ENCODE measurements around the gene KDM4D.

The KDM4D gene

DNA sequence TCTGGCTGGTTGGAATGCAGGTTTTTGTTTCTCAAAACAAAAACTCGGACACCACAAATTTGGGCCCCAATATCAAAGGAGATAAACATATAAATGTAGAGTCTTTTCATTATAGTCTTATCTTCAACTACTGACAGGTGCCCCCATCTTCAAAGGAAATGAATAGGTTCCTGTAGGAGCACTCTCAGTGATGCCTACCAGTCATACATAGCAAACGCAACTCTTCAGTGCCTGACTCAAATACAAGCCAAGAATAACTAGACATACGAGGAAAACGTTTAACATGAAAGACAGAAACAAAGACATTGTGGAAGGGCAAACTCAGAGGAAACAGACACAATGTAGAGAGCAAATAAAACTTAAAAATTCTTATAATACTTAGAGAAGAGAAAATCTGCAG is 13.9 kb downstream of the KDM4D start:
- Histone ChIP-seq H3K36me3 (ENCODE audit: control insufficient read depth, insufficient read depth, low read length) (no peaks in the 10 kb centered on the region), H3K4me3 (ENCODE audit: insufficient read depth, low read depth, low read length, poor library complexity, severe bottlenecking) (no peak overlapping the region), H3K27me3 (replicated peaks; ENCODE audit: control insufficient read depth, insufficient read depth, low read length, poor library complexity, severe bottlenecking) (no peaks in the 10 kb centered on the region), H3K27ac (ENCODE audit: insufficient read depth, low read length, poor library complexity, severe bottlenecking) (no peak overlapping the region), H3K9me3 (ENCODE audit: control insufficient read depth, low read length) (no peaks in the 10 kb centered on the region), H3K4me1 (ENCODE audit: control insufficient read depth, insufficient read depth, low read length, poor library complexity, severe bottlenecking) (no peaks in the 10 kb centered on the region)
- DNase-seq, result no peak

DNA sequence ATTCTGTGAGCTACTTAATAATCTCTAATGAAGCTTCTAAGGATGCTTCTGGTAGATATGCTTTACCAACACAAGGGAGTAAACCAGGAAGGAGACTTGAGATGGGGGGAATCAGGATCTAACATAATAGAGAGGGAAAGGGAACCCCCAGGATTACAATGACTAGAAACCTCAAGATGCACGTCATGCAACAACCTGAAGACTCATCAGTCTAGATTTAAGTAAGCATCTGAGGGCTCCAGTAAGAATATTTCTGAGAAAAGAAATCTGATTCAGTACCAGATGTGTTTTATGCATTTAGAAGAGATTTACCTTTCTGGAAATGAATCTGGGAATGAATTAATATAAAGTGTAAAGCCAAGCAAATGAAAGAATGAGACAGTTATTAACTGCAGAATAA is 15.2 kb downstream of the KDM4D start:
- DNase-seq, result no peak
- H3K9me3 ChIP-seq (ENCODE audit: control insufficient read depth, low read length), result no peaks in the 10 kb centered on the region
- no peaks in the 10 kb centered on the region for H3K27me3 ChIP-seq (replicated peaks; ENCODE audit: control insufficient read depth, insufficient read depth, low read length, poor library complexity, severe bottlenecking)
- no peak overlapping the region for H3K4me3 ChIP-seq (ENCODE audit: insufficient read depth, low read depth, low read length, poor library complexity, severe bottlenecking)
- no peaks in the 10 kb centered on the region for H3K4me1 ChIP-seq (ENCODE audit: control insufficient read depth, insufficient read depth, low read length, poor library complexity, severe bottlenecking)
- H3K36me3 ChIP-seq (ENCODE audit: control insufficient read depth, insufficient read depth, low read length), result no peaks in the 10 kb centered on the region
- no peak overlapping the region for H3K27ac ChIP-seq (ENCODE audit: insufficient read depth, low read length, poor library complexity, severe bottlenecking)

- no peaks in the 10 kb centered on the region for H3K9me3 ChIP-seq (ENCODE audit: control insufficient read depth, low read length)
- no peak for DNase-seq
- no peaks in the 10 kb centered on the region for H3K4me1 ChIP-seq (ENCODE audit: control insufficient read depth, insufficient read depth, low read length, poor library complexity, severe bottlenecking)
- no peaks in the 10 kb centered on the region for H3K36me3 ChIP-seq (ENCODE audit: control insufficient read depth, insufficient read depth, low read length)
- no peaks in the 10 kb centered on the region for H3K27me3 ChIP-seq (replicated peaks; ENCODE audit: control insufficient read depth, insufficient read depth, low read length, poor library complexity, severe bottlenecking)
- no peak overlapping the region for H3K4me3 ChIP-seq (ENCODE audit: insufficient read depth, low read depth, low read length, poor library complexity, severe bottlenecking)
- H3K27ac ChIP-seq (ENCODE audit: insufficient read depth, low read length, poor library complexity, severe bottlenecking), result no peak overlapping the region
These were observed 20.0 kb downstream of the KDM4D start for GRCh38 chr11:94993400-94993943.

- DNase-seq, result no peak
- no peaks in the 10 kb centered on the region for H3K9me3 ChIP-seq (ENCODE audit: control insufficient read depth, low read length)
- no peak overlapping the region for H3K27ac ChIP-seq (ENCODE audit: insufficient read depth, low read length, poor library complexity, severe bottlenecking)
- H3K36me3 ChIP-seq (ENCODE audit: control insufficient read depth, insufficient read depth, low read length), result no peaks in the 10 kb centered on the region
- H3K4me3 ChIP-seq (ENCODE audit: insufficient read depth, low read depth, low read length, poor library complexity, severe bottlenecking), result no peak overlapping the region
- H3K27me3 ChIP-seq (replicated peaks; ENCODE audit: control insufficient read depth, insufficient read depth, low read length, poor library complexity, severe bottlenecking), result no peaks in the 10 kb centered on the region
- no peaks in the 10 kb centered on the region for H3K4me1 ChIP-seq (ENCODE audit: control insufficient read depth, insufficient read depth, low read length, poor library complexity, severe bottlenecking)
These were observed 23.9 kb downstream of the KDM4D start for GRCh38 chr11:94997437-94997836.

DNA sequence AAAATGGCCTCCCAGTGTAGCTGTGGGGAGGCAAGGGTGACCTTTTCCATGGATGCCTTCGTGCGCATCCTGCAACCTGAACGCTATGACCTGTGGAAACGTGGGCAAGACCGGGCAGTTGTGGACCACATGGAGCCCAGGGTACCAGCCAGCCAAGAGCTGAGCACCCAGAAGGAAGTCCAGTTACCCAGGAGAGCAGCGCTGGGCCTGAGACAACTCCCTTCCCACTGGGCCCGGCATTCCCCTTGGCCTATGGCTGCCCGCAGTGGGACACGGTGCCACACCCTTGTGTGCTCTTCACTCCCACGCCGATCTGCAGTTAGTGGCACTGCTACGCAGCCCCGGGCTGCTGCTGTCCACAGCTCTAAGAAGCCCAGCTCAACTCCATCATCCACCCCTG is 24.8 kb downstream of the KDM4D start:
- Histone ChIP-seq H3K27me3 (replicated peaks; ENCODE audit: control insufficient read depth, insufficient read depth, low read length, poor library complexity, severe bottlenecking) (no peaks in the 10 kb centered on the region), H3K9me3 (ENCODE audit: control insufficient read depth, low read length) (no peaks in the 10 kb centered on the region), H3K27ac (ENCODE audit: insufficient read depth, low read length, poor library complexity, severe bottlenecking) (no peak overlapping the region), H3K4me3 (ENCODE audit: insufficient read depth, low read depth, low read length, poor library complexity, severe bottlenecking) (no peak overlapping the region), H3K4me1 (ENCODE audit: control insufficient read depth, insufficient read depth, low read length, poor library complexity, severe bottlenecking) (no peaks in the 10 kb centered on the region), H3K36me3 (ENCODE audit: control insufficient read depth, insufficient read depth, low read length) (no peaks in the 10 kb centered on the region)
- no peak for DNase-seq

DNA sequence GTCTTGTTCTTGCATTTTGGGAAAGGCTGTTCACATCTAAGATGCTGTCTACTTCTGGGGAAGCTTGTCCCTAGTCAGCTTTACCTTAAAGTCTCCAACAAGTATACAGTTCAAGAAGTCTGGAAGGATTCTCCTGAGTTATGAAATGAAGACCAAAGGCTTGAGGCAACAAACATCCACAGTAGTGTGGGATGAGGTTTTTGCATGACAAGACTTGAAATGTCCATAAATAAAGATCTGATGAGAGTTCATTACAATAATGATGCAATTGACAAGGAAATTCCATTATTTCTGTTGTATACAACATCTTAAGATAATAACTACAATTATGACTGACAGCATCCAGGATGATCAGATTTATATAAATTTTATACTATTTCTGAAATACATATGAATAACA is 30.2 kb downstream of the KDM4D start:
- Histone ChIP-seq H3K9me3 (ENCODE audit: control insufficient read depth, low read length) (no peaks in the 10 kb centered on the region), H3K4me3 (ENCODE audit: insufficient read depth, low read depth, low read length, poor library complexity, severe bottlenecking) (no peak overlapping the region), H3K27ac (ENCODE audit: insufficient read depth, low read length, poor library complexity, severe bottlenecking) (no peak overlapping the region), H3K27me3 (replicated peaks; ENCODE audit: control insufficient read depth, insufficient read depth, low read length, poor library complexity, severe bottlenecking) (no peaks in the 10 kb centered on the region), H3K4me1 (ENCODE audit: control insufficient read depth, insufficient read depth, low read length, poor library complexity, severe bottlenecking) (no peaks in the 10 kb centered on the region), H3K36me3 (ENCODE audit: control insufficient read depth, insufficient read depth, low read length) (no peaks in the 10 kb centered on the region)
- no peak for DNase-seq

- no peaks in the 10 kb centered on the region for H3K27me3 ChIP-seq (replicated peaks; ENCODE audit: control insufficient read depth, insufficient read depth, low read length, poor library complexity, severe bottlenecking)
- no peak for DNase-seq
- no peaks in the 10 kb centered on the region for H3K36me3 ChIP-seq (ENCODE audit: control insufficient read depth, insufficient read depth, low read length)
- no peak overlapping the region for H3K4me3 ChIP-seq (ENCODE audit: insufficient read depth, low read depth, low read length, poor library complexity, severe bottlenecking)
- H3K9me3 ChIP-seq (ENCODE audit: control insufficient read depth, low read length), result no peaks in the 10 kb centered on the region
- no peaks in the 10 kb centered on the region for H3K4me1 ChIP-seq (ENCODE audit: control insufficient read depth, insufficient read depth, low read length, poor library complexity, severe bottlenecking)
- no peak overlapping the region for H3K27ac ChIP-seq (ENCODE audit: insufficient read depth, low read length, poor library complexity, severe bottlenecking)
These were observed 32.1 kb downstream of the KDM4D start for GRCh38 chr11:95005642-95006041.

GRCh38 chr11:95011376-95011775 is 37.9 kb downstream of the KDM4D start:
- Histone ChIP-seq H3K4me3 (ENCODE audit: insufficient read depth, low read depth, low read length, poor library complexity, severe bottlenecking) (no peak overlapping the region), H3K4me1 (ENCODE audit: control insufficient read depth, insufficient read depth, low read length, poor library complexity, severe bottlenecking) (no peaks in the 10 kb centered on the region), H3K27me3 (replicated peaks; ENCODE audit: control insufficient read depth, insufficient read depth, low read length, poor library complexity, severe bottlenecking) (no peaks in the 10 kb centered on the region), H3K36me3 (ENCODE audit: control insufficient read depth, insufficient read depth, low read length) (no peaks in the 10 kb centered on the region), H3K9me3 (ENCODE audit: control insufficient read depth, low read length) (no peaks in the 10 kb centered on the region), H3K27ac (ENCODE audit: insufficient read depth, low read length, poor library complexity, severe bottlenecking) (no peak overlapping the region)
- no peak for DNase-seq

DNA sequence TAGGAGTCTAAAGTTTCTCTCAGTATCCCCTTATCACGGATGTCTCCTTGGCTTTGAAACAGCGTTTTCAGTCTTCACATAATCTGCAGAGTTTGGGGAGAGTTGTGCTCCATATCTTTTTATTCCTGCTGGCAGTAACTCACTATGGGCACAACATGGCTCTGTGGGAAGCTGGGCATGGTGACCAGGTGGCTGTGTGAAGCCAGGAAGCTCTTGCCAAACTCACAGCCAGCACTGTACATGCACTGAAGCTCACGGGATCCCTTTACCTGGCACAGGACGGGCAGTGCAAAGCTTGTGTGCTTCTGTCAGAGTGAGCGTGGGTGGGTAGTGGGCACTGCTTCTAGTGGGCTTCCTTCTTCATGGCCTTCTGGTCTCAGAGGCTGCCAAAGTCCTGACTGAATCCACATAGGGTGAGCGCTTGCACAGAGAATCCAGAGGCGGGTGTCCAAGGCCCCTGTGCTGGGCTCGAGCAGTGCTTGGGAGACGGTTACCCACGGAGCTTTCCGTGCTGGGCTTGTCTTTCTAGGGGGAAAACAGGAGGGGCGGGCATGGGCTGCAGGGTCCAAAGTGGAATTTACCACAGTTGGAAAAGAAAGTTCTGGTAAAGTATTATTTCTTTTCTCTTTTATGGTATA is 40.8 kb downstream of the KDM4D start:
- H3K36me3 ChIP-seq (ENCODE audit: control insufficient read depth, insufficient read depth, low read length), result no peaks in the 10 kb centered on the region
- no peak overlapping the region for H3K4me3 ChIP-seq (ENCODE audit: insufficient read depth, low read depth, low read length, poor library complexity, severe bottlenecking)
- no peaks in the 10 kb centered on the region for H3K4me1 ChIP-seq (ENCODE audit: control insufficient read depth, insufficient read depth, low read length, poor library complexity, severe bottlenecking)
- H3K9me3 ChIP-seq (ENCODE audit: control insufficient read depth, low read length), result no peaks in the 10 kb centered on the region
- H3K27me3 ChIP-seq (replicated peaks; ENCODE audit: control insufficient read depth, insufficient read depth, low read length, poor library complexity, severe bottlenecking), result no peaks in the 10 kb centered on the region
- no peak for DNase-seq
- no peak overlapping the region for H3K27ac ChIP-seq (ENCODE audit: insufficient read depth, low read length, poor library complexity, severe bottlenecking)

DNA sequence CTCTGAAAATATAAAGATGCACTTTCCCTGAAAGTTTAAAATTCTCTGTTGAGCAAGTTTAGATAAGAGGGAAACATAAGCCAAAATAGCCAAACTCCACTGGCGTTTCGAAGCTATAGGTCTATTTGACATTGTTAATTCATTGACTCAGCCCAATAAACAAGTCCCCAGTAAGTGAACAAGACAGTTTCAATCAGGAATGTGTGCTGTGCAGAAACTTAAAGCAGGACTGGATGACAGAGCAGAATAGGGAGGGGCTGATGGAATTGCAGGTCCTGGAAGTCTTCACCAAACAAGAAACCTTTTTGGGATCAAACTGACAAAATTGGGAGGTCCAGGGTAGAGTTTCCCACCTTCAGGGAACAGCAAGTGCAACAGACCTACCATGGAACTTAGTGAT is 42.6 kb downstream of the KDM4D start:
- Histone ChIP-seq H3K36me3 (ENCODE audit: control insufficient read depth, insufficient read depth, low read length) (no peaks in the 10 kb centered on the region), H3K4me3 (ENCODE audit: insufficient read depth, low read depth, low read length, poor library complexity, severe bottlenecking) (no peak overlapping the region), H3K27ac (ENCODE audit: insufficient read depth, low read length, poor library complexity, severe bottlenecking) (no peak overlapping the region), H3K4me1 (ENCODE audit: control insufficient read depth, insufficient read depth, low read length, poor library complexity, severe bottlenecking) (no peaks in the 10 kb centered on the region), H3K27me3 (replicated peaks; ENCODE audit: control insufficient read depth, insufficient read depth, low read length, poor library complexity, severe bottlenecking) (no peaks in the 10 kb centered on the region), H3K9me3 (ENCODE audit: control insufficient read depth, low read length) (no peaks in the 10 kb centered on the region)
- DNase-seq, result no peak
